ENCODE measurements around the gene SAP30.

SAP30 gene

GRCh38 chr4:173370477-173371291, at the start of gene SAP30:
Gene SAP30, plus strand, starts transcription at chr4:173370954. Its CDS starts 229 bp downstream, at chr4:173371183.
- peak within 1 kb of the TSS; percentile 99 for H3K4me3 Mint-ChIP-seq
- no peaks in the 10 kb centered on the region for H3K36me3 Mint-ChIP-seq
- peak within 1 kb of the TSS; percentile 98 for H3K27ac Mint-ChIP-seq
- no peaks in the 10 kb centered on the region for H3K9me3 Mint-ChIP-seq
- peaks cover 14% of the 10 kb centered on the region for H3K27me3 Mint-ChIP-seq
- H3K4me1 Mint-ChIP-seq = peaks cover 15% of the 10 kb centered on the region

DNA sequence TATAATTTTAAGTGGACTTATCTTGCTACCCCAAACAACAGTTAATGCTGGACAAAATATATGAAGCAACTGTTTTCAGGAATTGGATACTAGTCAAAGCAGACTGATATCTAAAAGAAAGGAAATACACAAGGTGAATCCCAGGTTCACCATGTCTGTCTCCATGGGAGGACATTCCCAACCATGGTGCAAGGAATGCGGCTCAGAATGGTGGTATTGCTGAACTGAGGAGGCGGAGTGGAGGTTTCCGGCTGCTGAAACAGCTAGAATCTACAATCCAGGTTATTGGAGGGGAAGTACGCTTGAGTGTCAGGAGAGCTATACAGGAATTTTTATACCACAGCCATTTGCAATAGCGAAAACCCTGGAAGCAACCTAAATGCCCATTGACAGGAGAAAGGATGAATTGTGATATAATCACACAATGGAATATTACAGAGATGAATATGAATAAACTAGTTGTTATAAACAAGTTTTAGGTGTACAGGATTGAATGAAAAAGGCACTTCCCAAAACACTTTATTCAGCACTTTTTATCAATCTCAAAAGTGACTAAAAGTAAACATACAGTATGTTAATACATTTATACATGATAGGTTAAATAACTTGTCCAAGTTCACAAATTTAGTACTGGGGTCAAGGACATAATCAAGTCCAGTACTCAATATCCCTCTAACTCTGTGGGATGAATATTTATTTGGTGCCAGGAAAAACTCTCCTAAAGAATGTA, 45.6 kb upstream of the SAP30 start:
- no peaks in the 10 kb centered on the region for H3K4me1 Mint-ChIP-seq
- H3K36me3 Mint-ChIP-seq = peaks cover 4% of the 10 kb centered on the region
- H3K4me3 Mint-ChIP-seq = no peak overlapping the region
- no peaks in the 10 kb centered on the region for H3K9me3 Mint-ChIP-seq
- no peak overlapping the region for H3K27ac Mint-ChIP-seq
- no peaks in the 10 kb centered on the region for H3K27me3 Mint-ChIP-seq

DNA sequence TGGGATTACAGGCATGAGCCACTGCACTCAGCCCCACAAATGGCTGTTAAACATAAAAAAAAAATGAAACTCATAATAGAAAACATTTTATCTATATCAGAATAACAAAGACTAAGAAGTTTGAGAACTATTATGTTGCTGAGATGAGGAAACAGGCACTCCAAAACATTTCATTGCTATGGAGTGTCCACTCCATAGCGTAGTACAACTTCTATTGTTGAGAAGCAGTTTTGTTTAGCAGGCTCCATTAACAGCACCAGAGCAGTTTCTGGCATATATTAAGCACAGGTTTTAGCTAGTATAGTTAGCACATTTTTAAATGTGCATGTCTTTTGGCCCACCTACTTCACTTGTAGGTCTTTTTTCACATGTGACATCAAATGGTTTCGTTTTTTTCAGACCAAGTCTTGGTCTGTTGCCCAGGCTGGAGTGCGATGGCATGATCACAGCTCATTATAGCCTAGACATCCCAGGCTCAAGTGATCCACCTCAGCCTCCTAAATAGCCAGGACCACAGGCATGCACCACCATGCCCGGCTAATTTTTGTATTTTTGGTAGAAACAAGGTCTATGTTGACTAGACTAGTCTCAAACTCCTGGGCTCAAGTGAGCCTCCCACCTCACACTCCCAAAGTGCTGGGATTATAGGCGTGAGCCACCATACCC, 42.4 kb upstream of the SAP30 start:
- Mint-ChIP-seq H3K27ac (no peak overlapping the region), H3K27me3 (no peaks in the 10 kb centered on the region), H3K4me1 (peaks cover 19% of the 10 kb centered on the region), H3K36me3 (peaks cover 7% of the 10 kb centered on the region), H3K4me3 (no peak overlapping the region), H3K9me3 (no peaks in the 10 kb centered on the region)

DNA sequence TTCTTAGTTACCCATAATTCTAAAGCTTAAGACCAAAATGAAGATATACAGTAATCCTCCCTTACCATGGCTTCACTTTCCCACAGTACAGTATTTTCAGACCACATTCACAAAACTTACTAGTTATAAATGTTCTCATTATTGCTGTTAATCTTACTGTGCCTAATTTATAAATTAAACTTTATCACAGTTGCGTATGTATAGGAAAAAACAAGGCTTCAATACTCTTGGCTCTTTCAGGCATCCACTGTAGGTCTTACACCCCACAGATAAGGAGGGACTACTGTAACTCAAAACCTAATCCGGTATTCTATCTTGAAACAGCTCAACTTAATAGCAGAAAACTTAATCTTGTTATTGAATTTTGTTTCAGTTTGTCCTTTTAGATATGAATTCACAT, 40.2 kb upstream of the SAP30 start:
- Mint-ChIP-seq H3K4me1 (peaks cover 28% of the 10 kb centered on the region), H3K36me3 (peaks cover 9% of the 10 kb centered on the region), H3K27me3 (no peaks in the 10 kb centered on the region), H3K27ac (no peak overlapping the region), H3K9me3 (no peaks in the 10 kb centered on the region), H3K4me3 (no peak overlapping the region)

GRCh38 chr4:173332021-173332487, 38.7 kb upstream of the SAP30 start:
- Mint-ChIP-seq H3K4me1 (peaks cover 29% of the 10 kb centered on the region), H3K9me3 (no peaks in the 10 kb centered on the region), H3K27me3 (peaks cover 5% of the 10 kb centered on the region), H3K4me3 (peak overlapping the region; percentile 96), H3K36me3 (peaks cover 9% of the 10 kb centered on the region), H3K27ac (peak overlapping the region; percentile 3)

DNA sequence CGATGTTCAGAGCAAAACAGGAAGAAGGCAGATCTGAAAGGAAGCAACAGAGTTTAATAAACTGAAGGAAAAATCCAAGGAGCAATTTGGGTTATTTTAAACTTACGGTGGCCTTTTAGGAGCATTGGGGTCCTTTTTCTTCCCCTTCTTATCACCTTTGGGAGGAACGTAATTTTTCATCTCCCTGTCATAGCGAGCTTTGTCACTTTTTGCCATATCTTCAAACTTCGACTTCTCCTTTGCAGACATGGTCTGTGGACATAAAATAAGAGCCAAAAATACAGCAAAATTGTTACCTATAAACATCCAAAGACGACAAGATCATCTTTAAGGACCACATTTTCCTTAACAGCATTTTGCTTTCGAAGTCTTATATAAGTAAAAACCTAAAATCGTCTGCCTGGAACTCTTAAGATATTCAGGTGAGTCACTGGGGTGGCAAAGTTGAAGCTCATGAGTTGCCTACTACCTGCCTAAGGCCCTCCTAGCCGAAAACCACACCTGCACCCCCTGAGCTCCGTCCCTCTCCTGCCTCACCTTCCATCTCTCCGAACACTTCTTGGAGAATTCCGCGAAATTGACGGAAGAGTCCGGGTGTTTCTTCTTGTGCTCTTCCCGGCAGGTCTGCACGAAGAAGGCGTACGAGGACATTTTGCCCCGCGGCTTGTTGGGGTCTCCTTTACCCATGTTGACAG, 37.6 kb upstream of the SAP30 start:
- H3K36me3 Mint-ChIP-seq = peaks cover 9% of the 10 kb centered on the region
- peaks cover 29% of the 10 kb centered on the region for H3K4me1 Mint-ChIP-seq
- H3K9me3 Mint-ChIP-seq = no peaks in the 10 kb centered on the region
- H3K27ac Mint-ChIP-seq = peak overlapping the region; percentile 91
- peaks cover 11% of the 10 kb centered on the region for H3K27me3 Mint-ChIP-seq
- H3K4me3 Mint-ChIP-seq = peak overlapping the region; percentile 96

DNA sequence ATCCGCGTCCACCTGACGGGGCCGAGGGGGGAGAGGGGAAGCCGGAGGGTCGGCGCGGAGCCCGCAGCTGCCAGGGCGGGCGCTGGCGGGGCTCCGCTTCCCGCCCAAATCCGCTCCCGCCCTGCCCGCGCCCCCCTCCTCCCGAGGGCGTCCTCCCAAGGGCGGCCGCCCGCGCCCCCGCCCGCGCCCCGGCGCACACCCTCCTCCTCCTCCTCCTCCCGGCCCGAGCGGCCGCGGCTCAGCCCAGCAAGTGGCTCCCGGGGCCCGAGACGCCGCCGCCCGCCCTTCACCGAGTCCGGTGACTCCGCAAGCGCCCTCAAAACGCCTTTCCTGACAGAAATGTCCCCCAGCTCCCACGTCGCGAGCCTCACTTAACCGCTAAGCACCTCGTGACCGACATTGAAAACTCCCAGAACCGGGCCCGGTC, 37.1 kb upstream of the SAP30 start:
- Mint-ChIP-seq H3K27ac (peak overlapping the region; percentile 97), H3K9me3 (no peaks in the 10 kb centered on the region), H3K27me3 (peaks cover 11% of the 10 kb centered on the region), H3K4me3 (peak overlapping the region; percentile 96), H3K36me3 (peaks cover 9% of the 10 kb centered on the region), H3K4me1 (peaks cover 29% of the 10 kb centered on the region)

DNA sequence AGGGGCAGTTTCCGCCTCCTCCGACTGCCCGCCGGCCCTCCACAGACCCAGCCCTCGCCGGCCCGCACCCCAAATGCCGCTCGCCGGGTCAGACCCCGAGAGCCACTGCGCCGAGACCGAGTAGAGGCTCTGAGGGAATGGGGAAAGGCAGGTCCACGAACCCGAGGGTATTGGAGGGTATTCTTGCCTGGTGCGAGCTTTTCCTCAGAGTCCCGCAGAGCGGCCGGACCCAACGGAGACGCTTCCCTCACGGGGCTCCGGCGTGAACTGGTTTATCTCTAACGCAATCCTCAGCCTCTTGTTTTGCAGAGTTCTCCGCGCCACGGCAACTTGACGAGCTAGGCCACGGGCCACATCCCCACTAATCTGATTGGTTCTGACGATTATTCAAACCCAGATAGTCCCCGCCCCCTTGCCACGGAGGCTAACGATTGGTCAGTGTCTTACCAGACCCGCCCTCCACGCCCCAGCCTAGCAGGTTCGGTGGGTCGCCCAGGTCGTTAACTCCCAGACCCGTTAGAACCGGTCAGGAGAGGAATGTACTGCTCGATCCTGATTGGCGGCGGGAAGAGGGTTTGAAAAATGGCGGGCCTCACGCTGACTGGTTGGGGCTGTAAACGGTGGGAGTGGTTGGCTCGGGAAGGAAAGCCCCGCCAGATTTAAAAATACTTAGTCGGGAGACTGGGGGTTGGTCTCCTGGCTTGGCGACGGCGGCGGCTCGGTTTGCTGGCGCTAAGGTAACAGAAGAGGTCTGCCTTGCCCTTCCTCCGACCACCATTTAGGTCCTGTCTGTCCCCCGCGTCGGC, 36.5 kb upstream of the SAP30 start, which contains the start of gene HMGB2:
HMGB2 (minus strand) TSS at position 274 of the 806 bp plus-strand sequence. CDS start 709 bp downstream, outside the sequence.
- Mint-ChIP-seq H3K9me3 (no peaks in the 10 kb centered on the region), H3K27ac (peak within 1 kb of the TSS; percentile 97), H3K4me3 (peak within 1 kb of the TSS; percentile 96), H3K4me1 (peaks cover 29% of the 10 kb centered on the region), H3K36me3 (peaks cover 7% of the 10 kb centered on the region), H3K27me3 (peaks cover 11% of the 10 kb centered on the region)

DNA sequence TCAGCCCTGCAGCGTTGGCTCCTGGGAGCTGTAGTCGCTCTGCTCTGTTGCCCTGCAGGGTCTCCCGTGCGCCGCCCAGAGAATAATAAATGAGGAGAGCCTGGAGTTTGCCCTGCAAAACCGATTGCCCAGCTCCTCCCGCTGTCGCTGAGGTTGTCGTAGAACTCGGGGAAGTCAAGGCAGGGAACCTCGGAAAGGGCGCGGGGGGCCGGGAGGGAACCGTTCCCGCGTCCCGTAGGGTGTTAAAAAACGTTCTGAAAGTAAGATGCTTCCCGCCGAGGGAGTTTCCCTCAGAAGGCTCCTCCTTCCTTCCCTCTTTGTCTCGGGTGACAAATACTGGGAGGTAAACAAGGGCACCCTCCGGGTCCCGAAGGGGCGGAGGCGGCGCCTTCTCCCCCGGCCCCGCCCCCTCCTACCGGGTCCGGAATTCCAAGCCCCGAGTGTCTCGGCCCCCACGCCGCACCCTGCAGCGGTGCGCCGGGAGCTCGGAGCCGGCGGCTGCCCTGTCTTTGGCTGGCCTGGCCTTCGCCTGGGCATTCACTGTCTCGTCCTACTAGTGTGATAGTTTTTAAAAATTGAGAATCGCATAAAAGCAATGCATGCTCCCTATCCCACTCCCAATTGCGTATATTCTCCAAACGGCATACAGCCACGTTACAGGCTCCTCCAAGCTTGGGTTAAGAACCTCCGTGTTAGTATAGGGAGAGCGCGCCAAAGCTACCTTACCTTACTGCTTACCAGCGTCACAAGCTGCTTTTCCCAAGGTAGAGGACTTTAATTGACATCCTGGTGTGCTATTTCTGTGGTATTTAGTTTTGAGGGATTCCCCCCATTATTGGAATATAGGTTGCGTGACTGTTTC, 35.6 kb upstream of the SAP30 start:
- H3K9me3 Mint-ChIP-seq = no peaks in the 10 kb centered on the region
- H3K27me3 Mint-ChIP-seq = peaks cover 13% of the 10 kb centered on the region
- H3K36me3 Mint-ChIP-seq = peaks cover 7% of the 10 kb centered on the region
- peaks cover 29% of the 10 kb centered on the region for H3K4me1 Mint-ChIP-seq
- H3K4me3 Mint-ChIP-seq = peak overlapping the region; percentile 95
- no peak overlapping the region for H3K27ac Mint-ChIP-seq

- Mint-ChIP-seq H3K36me3 (peaks cover 2% of the 10 kb centered on the region), H3K4me3 (no peak overlapping the region), H3K4me1 (peaks cover 19% of the 10 kb centered on the region), H3K27me3 (peaks cover 14% of the 10 kb centered on the region), H3K27ac (no peak overlapping the region), H3K9me3 (no peaks in the 10 kb centered on the region)
Measured at GRCh38 chr4:173337463-173337862, 33.3 kb upstream of the SAP30 start.

- no peaks in the 10 kb centered on the region for H3K4me1 Mint-ChIP-seq
- H3K9me3 Mint-ChIP-seq = no peaks in the 10 kb centered on the region
- no peak overlapping the region for H3K4me3 Mint-ChIP-seq
- no peaks in the 10 kb centered on the region for H3K36me3 Mint-ChIP-seq
- no peak overlapping the region for H3K27ac Mint-ChIP-seq
- H3K27me3 Mint-ChIP-seq = peaks cover 6% of the 10 kb centered on the region
Measured at GRCh38 chr4:173343832-173344397, 26.8 kb upstream of the SAP30 start.

- Mint-ChIP-seq H3K9me3 (no peaks in the 10 kb centered on the region), H3K27ac (no peak overlapping the region), H3K36me3 (no peaks in the 10 kb centered on the region), H3K4me3 (no peak overlapping the region), H3K4me1 (no peaks in the 10 kb centered on the region), H3K27me3 (peaks cover 5% of the 10 kb centered on the region)
Measured at GRCh38 chr4:173345648-173346047, 25.1 kb upstream of the SAP30 start.

DNA sequence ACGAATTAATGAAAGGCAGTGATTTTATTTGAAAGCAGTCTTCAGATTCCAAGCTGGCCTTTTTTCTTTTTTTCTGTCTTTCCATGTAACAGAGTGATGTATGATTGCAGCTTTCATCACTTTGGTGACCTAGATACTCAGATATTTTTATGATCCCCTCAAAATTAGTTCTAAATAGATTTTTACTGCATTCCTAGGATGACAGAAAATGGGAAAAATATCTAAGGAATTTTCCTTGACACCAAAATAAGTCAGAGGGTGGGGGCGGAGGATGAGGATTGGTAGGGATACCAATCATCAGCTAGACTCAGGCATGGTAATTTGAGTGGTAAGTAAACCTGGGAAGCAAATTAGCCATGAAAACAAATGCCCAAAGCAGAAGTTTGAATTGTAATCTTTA, 24.7 kb upstream of the SAP30 start:
- H3K4me3 Mint-ChIP-seq = no peak overlapping the region
- H3K4me1 Mint-ChIP-seq = no peaks in the 10 kb centered on the region
- no peaks in the 10 kb centered on the region for H3K9me3 Mint-ChIP-seq
- no peak overlapping the region for H3K27ac Mint-ChIP-seq
- peaks cover 5% of the 10 kb centered on the region for H3K27me3 Mint-ChIP-seq
- H3K36me3 Mint-ChIP-seq = no peaks in the 10 kb centered on the region
